DOHH2 (cell line): ENCODE data around the gene LIMS1.
A peak's percentile ranks its signal among the peaks of the same experiment; 100 is the strongest.

Source experiments
- H3F3A ChIP-seq: fragments of 200-600 bp; sonication (generic), shearing (Covaris generic); 2 replicates; pipeline ENCODE4 v1.6.0; 2016; ENCODE audit warnings: antibody characterized with exemption, mild to moderate bottlenecking; ENCODE audit not compliant: control insufficient read depth, insufficient read depth
- H3K27ac ChIP-seq: fragments of 200-600 bp; sonication (generic); 2 replicates; pipeline ENCODE4 v1.5.1; 2014; ENCODE audit warnings: low read depth, mild to moderate bottlenecking, low read length, moderate library complexity
- H3K27me3 ChIP-seq: fragments of 200-600 bp; sonication (generic); 2 replicates; pipeline ENCODE4 v1.6.1; 2014; ENCODE audit warnings: mild to moderate bottlenecking, low read length, mixed read lengths; ENCODE audit not compliant: control insufficient read depth
- H3K36me3 ChIP-seq: fragments of 200-600 bp; sonication (generic); 2 replicates; pipeline ENCODE4 v1.6.1; 2014; ENCODE audit warnings: mild to moderate bottlenecking, low read length, moderate library complexity, mixed read lengths; ENCODE audit not compliant: control insufficient read depth
- H3K4me1 ChIP-seq: fragments of 200-600 bp; sonication (generic); 2 replicates; pipeline ENCODE4 v1.6.1; 2014; ENCODE audit warnings: mild to moderate bottlenecking, low read length, mixed read lengths; ENCODE audit not compliant: control insufficient read depth
- H3K4me2 ChIP-seq: fragments of 200-600 bp; sonication (generic); 2 replicates; pipeline ENCODE4 v1.6.0; 2014; ENCODE audit warnings: mild to moderate bottlenecking, low read length, moderate library complexity
- H3K4me3 ChIP-seq: fragments of 200-600 bp; sonication (generic); 2 replicates; pipeline ENCODE4 v1.5.1; 2014; ENCODE audit warnings: mild to moderate bottlenecking, low read length, mixed read lengths
- H3K79me2 ChIP-seq: fragments of 200-600 bp; sonication (generic); 2 replicates; pipeline ENCODE4 v1.6.1; 2014; ENCODE audit warnings: mild to moderate bottlenecking, low read length, mixed read lengths; ENCODE audit not compliant: control insufficient read depth
- H3K9me2 ChIP-seq: fragments of 200-600 bp; sonication (generic); replicated peaks from 2 replicates; pipeline ENCODE4 v1.6.1; 2014; ENCODE audit warnings: mild to moderate bottlenecking, low read length, mixed read lengths; ENCODE audit not compliant: control insufficient read depth
- H3K9me3 ChIP-seq: fragments of 200-600 bp; sonication (generic); 2 replicates; pipeline ENCODE4 v1.6.1; 2014; ENCODE audit warnings: antibody characterized with exemption, low read length, mixed read lengths; ENCODE audit not compliant: control insufficient read depth, insufficient read depth
- H4K20me1 ChIP-seq: fragments of 200-600 bp; sonication (generic); 2 replicates; pipeline ENCODE4 v1.6.0; 2014; ENCODE audit warnings: low read depth, mild to moderate bottlenecking, antibody characterized with exemption, low read length, moderate library complexity; ENCODE audit not compliant: control insufficient read depth, insufficient read depth
- CTCF ChIP-seq: fragments of 200-600 bp; sonication (generic); IDR thresholded peaks from one replicate; pipeline ENCODE4 v1.5.1; 2014; ENCODE audit warnings: antibody characterized with exemption, mild to moderate bottlenecking, low read depth, low read length; ENCODE audit not compliant: poor library complexity, severe bottlenecking
- EZH2phosphoT487 ChIP-seq: fragments of 200-600 bp; sonication (generic); IDR thresholded peaks from 2 replicates; pipeline ENCODE4 v1.6.1; 2017; ENCODE audit warnings: borderline replicate concordance, mild to moderate bottlenecking, antibody characterized with exemption, low read length, moderate library complexity, mixed read lengths

The LIMS1 gene

GRCh38 chr2:108612514-108613183, 78.4 kb downstream of the LIMS1 start:
- Histone ChIP-seq H3K4me2 (peak overlapping the region; percentile 60), H4K20me1 (no peaks in the 10 kb centered on the region)

GRCh38 chr2:108613261-108614042, 79.2 kb downstream of the LIMS1 start:
- Histone ChIP-seq H3K36me3 (no peaks in the 10 kb centered on the region), H4K20me1 (no peaks in the 10 kb centered on the region), H3F3A (peaks cover 6% of the 10 kb centered on the region; the same call in 1 of the 2 replicates), H3K9me2 (no peaks in the 10 kb centered on the region), H3K27ac (peak overlapping the region; percentile 65; the same call in 1 of the 2 replicates), H3K4me3 (no peak overlapping the region), H3K9me3 (no peaks in the 10 kb centered on the region), H3K4me2 (peak overlapping the region; percentile 60), H3K4me1 (peaks cover 98% of the 10 kb centered on the region), H3K27me3 (no peaks in the 10 kb centered on the region), H3K79me2 (peaks cover 87% of the 10 kb centered on the region)
- no peak for TF ChIP-seq EZH2phosphoT487
- no peak for TF ChIP-seq CTCF

More at GRCh38 chr2:108612514-108613183, 78.4 kb downstream of the LIMS1 start:
- Histone ChIP-seq H3K9me2 (no peaks in the 10 kb centered on the region), H3K4me3 (peak overlapping the region; percentile 50), H3K9me3 (no peaks in the 10 kb centered on the region), H3K4me1 (peaks cover 98% of the 10 kb centered on the region), H3F3A (peaks cover 6% of the 10 kb centered on the region; the same call in 1 of the 2 replicates), H3K79me2 (peaks cover 84% of the 10 kb centered on the region), H3K27ac (peak overlapping the region; percentile 65), H3K36me3 (no peaks in the 10 kb centered on the region), H3K27me3 (no peaks in the 10 kb centered on the region)
- TF ChIP-seq EZH2phosphoT487: no peak

- no peaks in the 10 kb centered on the region for H3K9me3 ChIP-seq
- H3K9me2 ChIP-seq: no peaks in the 10 kb centered on the region
- H4K20me1 ChIP-seq: no peaks in the 10 kb centered on the region
- H3K27me3 ChIP-seq: no peaks in the 10 kb centered on the region
- peaks cover 6% of the 10 kb centered on the region; the same call in 1 of the 2 replicates for H3F3A ChIP-seq
- TF ChIP-seq EZH2phosphoT487: no peak
- no peak for TF ChIP-seq CTCF
- H3K79me2 ChIP-seq: peaks cover 87% of the 10 kb centered on the region
- H3K36me3 ChIP-seq: no peaks in the 10 kb centered on the region
- H3K4me2 ChIP-seq: no peak overlapping the region
- peaks cover 98% of the 10 kb centered on the region for H3K4me1 ChIP-seq
- H3K4me3 ChIP-seq: no peak overlapping the region
- no peak overlapping the region; the same call in 1 of the 2 replicates for H3K27ac ChIP-seq
Measured at GRCh38 chr2:108614043-108614545, 79.8 kb downstream of the LIMS1 start.
